Measurements from ENCODE around the gene FOXI2. TPM values are rescaled to one million over a fixed set of nuclear protein-coding genes. Genes with fewer than 3 reads are reported as not detected.

FOXI2 gene
- total RNA-seq (not detected), polyA plus RNA-seq (under 1 TPM in 1 of 3 donors, not detected in 2; 0.03 TPM)
- long read RNA-seq, donor 1: 0 reads
- long read RNA-seq, donor 2: 0 reads
- long read RNA-seq, donor 3: 0 reads
- long read RNA-seq, donor 4: 0 reads
- long read RNA-seq, donor 5: 0 reads
- long read RNA-seq, donor 6: 0 reads
- long read RNA-seq, donor 7: 0 reads
- long read RNA-seq, donor 8: 0 reads
- long read RNA-seq, donor 9: 0 reads
- long read RNA-seq, donor 10, partial matches to known transcripts: 0 of 1 reads
- long read RNA-seq, donor 10, other reads (novel, unspliced or antisense): 0 of 1 reads

DNA sequence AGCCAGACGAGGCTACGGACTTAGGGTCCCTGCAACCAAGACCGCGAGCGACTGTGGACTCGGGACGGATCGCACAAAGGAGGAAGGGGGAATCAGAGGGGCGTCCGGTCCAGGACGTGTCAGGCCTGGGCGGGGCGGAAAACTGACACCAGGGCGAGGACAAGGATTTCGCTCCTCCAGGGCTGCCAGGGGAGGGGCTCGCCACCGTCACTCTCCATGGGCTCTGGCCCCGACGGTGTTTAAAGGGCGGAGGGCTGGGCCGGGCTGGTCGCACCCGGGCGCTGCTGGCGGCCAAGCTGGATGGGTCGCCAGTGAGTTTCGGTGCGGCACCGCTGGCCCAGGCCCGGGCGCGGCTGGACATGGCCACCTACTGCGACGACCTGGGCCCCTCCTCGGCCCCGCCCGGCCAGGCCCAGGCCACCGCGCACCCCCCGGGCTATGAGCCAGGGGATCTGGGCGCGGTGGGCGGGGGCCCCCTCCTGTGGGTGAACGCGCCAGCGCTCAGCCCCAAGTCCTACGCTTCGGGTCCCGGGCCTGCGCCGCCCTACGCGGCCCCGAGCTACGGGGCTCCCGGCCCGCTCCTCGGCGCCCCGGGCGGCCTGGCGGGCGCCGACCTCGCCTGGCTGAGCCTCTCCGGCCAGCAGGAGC, at the start of gene FOXI2:
FOXI2 (plus strand) TSS at position 271 of the 648 bp plus-strand sequence; CDS start at position 360, 89 bp downstream.
- no peak within 1 kb of the TSS for H3K4me3 ChIP-seq
- H3K27ac ChIP-seq: no peak within 1 kb of the TSS

GRCh38 chr10:127687548-127687947, 49.4 kb upstream of the FOXI2 start:
- H3K36me3 ChIP-seq (replicated peaks in 1 of 2): no peaks in the 10 kb centered on the region
- no peaks in the 10 kb centered on the region for H3K27me3 ChIP-seq
- intact Hi-C loops (cut with DNase I): no loop called here
- H3K27ac ChIP-seq: no peak overlapping the region
- H3K4me3 ChIP-seq: no peak overlapping the region
- no peaks in the 10 kb centered on the region for H3K9me3 ChIP-seq (replicated peaks in 1 of 3)
- WGBS, 4 donors: 54 to 70% (median 57%) methylated on average over 6 of the region's 6 CpGs
- no peaks in the 10 kb centered on the region for H3K4me1 ChIP-seq (replicated peaks in 1 of 2)
- no peak for TF ChIP-seq POLR2A (IDR thresholded peaks at IDR 0.05)
- TF ChIP-seq, protein P1, sequence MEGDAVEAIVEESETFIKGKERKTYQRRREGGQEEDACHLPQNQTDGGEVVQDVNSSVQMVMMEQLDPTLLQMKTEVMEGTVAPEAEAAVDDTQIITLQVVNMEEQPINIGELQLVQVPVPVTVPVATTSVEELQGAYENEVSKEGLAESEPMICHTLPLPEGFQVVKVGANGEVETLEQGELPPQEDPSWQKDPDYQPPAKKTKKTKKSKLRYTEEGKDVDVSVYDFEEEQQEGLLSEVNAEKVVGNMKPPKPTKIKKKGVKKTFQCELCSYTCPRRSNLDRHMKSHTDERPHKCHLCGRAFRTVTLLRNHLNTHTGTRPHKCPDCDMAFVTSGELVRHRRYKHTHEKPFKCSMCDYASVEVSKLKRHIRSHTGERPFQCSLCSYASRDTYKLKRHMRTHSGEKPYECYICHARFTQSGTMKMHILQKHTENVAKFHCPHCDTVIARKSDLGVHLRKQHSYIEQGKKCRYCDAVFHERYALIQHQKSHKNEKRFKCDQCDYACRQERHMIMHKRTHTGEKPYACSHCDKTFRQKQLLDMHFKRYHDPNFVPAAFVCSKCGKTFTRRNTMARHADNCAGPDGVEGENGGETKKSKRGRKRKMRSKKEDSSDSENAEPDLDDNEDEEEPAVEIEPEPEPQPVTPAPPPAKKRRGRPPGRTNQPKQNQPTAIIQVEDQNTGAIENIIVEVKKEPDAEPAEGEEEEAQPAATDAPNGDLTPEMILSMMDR (IDR thresholded peaks at IDR 0.05): no peak
- DNase-seq: no peak

More for the DNA sequence above, at the start of gene FOXI2:
- peaks cover 47% of the 10 kb centered on the region for H3K27me3 ChIP-seq
- TF ChIP-seq POLR2A (IDR thresholded peaks at IDR 0.05): no peak
- TF ChIP-seq, protein P1 (IDR thresholded peaks at IDR 0.05): no peak
- no peak for DNase-seq
- no peaks in the 10 kb centered on the region for H3K9me3 ChIP-seq (replicated peaks in 1 of 3)
- WGBS, 4 donors: 1 to 7% (median 1%) methylated on average over 10 to 66 of the region's 66 CpGs
- H3K4me1 ChIP-seq (replicated peaks in 1 of 2): no peaks in the 10 kb centered on the region
- intact Hi-C loops (cut with DNase I): no loop called here
- no peaks in the 10 kb centered on the region for H3K36me3 ChIP-seq (replicated peaks in 1 of 2)

GRCh38 chr10:127690176-127690835, 46.7 kb upstream of the FOXI2 start:
- intact Hi-C loops (cut with DNase I): no loop called here
- 75 to 84% (median 80%) methylated on average over 2 of the region's 2 CpGs for WGBS, 4 donors
- Histone ChIP-seq H3K27ac (no peak overlapping the region), H3K4me1 (replicated peaks in 1 of 2) (no peaks in the 10 kb centered on the region), H3K27me3 (no peaks in the 10 kb centered on the region), H3K36me3 (replicated peaks in 1 of 2) (no peaks in the 10 kb centered on the region), H3K9me3 (replicated peaks in 1 of 3) (no peaks in the 10 kb centered on the region), H3K4me3 (no peak overlapping the region)
- TF ChIP-seq, protein P1 (IDR thresholded peaks at IDR 0.05): no peak
- TF ChIP-seq POLR2A (IDR thresholded peaks at IDR 0.05): no peak
- DNase-seq: no peak

- no peaks in the 10 kb centered on the region for H3K9me3 ChIP-seq (replicated peaks in 1 of 3)
- DNase-seq: peak in 3 of 7 donors; percentile 13 to 30 (median 13)
- WGBS, 4 donors: 32 to 50% (median 36%) methylated on average over 8 of the region's 8 CpGs
- no peaks in the 10 kb centered on the region for H3K4me1 ChIP-seq (replicated peaks in 1 of 2)
- H3K27me3 ChIP-seq: no peaks in the 10 kb centered on the region
- no peaks in the 10 kb centered on the region for H3K36me3 ChIP-seq (replicated peaks in 1 of 2)
- no peak for TF ChIP-seq POLR2A (IDR thresholded peaks at IDR 0.05)
- TF ChIP-seq, protein P1 (IDR thresholded peaks at IDR 0.05): peak in 1 of 6 experiments; percentile 13
- intact Hi-C loops (cut with DNase I): no loop called here
- no peak overlapping the region for H3K27ac ChIP-seq
- H3K4me3 ChIP-seq: no peak overlapping the region
Measured at GRCh38 chr10:127694580-127695193, 42.3 kb upstream of the FOXI2 start.
